HG02571 (cell line): ENCODE data around the gene PRM2.

Experiments
- ATAC-seq: cut with Tn5 transposase; IDR thresholded peaks from one replicate; pipeline ENCODE4 v1.9.1; 2021; ENCODE audit warnings: mild to moderate bottlenecking, moderate library complexity; ENCODE audit not compliant: unreplicated experiment

Gene PRM2

GRCh38 chr16:11250786-11251524 is 25.3 kb downstream of the PRM2 start:
- ATAC-seq = no peak

DNA sequence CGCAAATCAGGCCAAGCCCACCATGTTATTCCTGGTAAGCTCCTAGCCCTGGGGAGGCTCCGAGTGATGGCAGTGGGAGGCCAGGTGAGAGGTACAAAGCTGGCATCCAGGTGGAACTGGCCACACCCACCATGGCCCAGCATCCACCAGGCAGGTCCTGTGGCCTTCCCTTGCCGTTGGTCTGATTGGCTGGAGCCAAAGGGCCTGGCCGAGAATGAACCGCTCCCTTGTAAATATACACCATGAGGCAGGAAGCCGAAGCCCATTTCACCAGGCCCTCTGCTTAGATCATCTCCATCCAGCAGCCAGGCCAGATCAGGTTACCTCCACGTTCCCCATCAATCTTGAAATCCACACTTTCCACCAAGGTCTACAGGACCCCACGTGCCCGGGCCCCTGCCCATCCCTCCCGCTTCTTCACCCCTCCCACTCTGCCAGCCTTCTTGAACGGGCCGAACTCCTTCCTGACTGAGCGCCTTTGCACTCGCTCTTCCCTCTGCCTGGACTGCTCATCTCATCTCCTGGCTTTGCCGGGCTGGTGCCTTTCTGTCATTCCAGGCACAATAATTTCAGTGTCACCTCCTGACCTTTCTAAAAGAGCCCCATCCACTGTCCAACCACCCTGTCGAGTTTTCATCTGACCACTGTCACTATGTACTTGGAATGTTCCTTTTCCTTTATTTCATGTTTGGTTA is 26.0 kb downstream of the PRM2 start:
- no peak for ATAC-seq

GRCh38 chr16:11249233-11250061 is 26.8 kb downstream of the PRM2 start:
- ATAC-seq = no peak

- no peak for ATAC-seq
Measured at GRCh38 chr16:11248133-11248532, 28.1 kb downstream of the PRM2 start.

DNA sequence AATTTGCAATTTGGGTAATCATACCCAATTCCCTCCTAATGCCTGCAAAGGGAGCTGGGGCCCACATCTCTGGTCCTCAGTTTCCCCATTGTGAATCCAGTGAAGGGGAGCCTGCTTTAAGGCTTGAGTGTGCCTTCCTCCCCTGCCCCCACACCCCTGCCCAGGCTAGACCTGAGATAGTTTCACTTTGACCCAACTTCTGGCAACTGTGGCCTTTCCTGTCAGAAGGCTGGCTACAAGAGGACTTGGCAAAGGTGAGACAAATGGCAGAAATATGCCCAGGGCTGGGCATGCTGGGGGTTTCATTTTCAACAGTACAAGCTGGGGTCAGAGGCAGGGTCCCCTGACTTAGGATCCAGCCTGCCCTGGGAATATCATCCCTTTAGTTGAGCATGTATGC is 30.3 kb downstream of the PRM2 start:
- ATAC-seq = no peak

DNA sequence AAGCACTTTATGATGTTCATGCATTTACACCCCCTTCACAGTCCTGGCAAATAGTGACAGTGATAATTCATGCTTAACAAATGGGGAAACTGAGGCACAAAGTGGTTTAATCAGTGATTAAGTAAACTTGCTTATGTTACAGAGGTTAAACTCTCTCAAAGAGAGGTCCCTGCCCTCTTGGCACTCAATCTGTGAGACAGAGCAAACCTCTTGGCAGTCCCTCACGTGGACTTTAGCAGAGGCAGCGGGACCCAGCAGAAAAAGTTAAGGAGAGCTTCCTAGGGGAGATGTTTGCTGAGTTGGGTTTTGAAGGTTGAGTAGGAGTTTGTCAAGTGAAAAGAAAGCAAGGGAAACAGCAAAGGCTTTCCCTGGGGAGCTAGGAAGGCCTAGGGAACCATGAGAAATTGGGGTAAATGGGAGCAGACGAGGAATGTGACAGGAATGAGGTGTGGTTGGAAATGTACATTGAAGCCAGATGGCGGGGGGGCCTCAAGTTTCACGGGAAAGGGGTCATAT is 31.0 kb downstream of the PRM2 start:
- ATAC-seq = no peak

DNA sequence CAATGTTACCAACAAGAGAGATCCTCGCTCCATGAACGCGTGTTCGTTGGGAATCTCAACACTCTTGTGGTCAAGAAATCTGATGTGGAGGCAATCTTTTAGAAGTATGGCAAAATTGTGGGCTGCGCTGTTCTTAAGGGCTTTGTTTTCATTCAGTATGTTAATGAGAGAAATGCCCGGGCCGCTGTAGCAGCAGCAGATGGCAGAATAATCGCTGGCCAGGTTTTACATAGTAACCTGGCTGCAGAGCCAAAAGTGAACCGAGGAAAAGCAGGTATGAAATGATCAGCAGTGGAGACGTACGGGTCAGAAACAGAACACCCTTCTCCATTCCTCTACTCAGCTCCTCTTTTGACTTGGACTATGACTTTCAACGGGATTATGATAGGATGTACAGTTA is 33.6 kb downstream of the PRM2 start:
- no peak for ATAC-seq

DNA sequence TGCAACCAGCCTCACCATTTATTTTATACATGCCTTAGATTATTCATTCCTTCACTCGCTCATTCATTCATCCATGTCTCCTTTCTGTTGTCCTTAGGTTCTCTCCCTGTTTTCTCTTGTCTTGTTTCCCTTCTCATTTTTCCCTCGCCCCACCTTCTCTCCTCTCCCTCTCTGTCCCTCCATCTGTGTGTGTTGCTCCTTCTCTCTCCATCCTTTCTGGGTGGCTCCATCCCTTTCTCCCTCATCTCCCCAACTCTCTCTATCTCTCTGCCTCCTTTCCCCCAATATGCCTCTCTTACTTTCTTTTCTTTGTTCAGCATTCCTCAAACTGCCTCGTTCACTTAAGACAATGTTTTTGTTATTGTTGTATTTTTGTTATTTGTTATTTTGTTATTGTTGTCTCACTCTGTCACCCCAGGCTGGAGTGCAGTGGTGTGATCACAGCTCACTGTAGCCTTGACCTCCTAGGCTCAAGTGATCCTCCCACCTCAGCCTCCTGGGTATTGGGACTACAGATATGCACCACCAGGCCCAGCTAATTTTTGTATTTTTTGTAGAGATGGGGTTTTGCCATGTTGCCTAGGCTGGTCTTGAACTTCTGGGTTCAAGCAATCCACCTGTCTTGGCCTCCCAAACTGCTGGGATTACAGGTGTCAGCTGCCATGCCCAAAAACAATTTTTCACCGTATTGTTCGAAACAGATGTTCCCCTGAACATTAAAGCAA is 34.6 kb downstream of the PRM2 start:
- no peak for ATAC-seq

GRCh38 chr16:11240636-11241473 is 35.4 kb downstream of the PRM2 start:
- ATAC-seq = no peak

- no peak for ATAC-seq
Measured at GRCh38 chr16:11239644-11240632, 36.3 kb downstream of the PRM2 start.

- ATAC-seq = no peak
Measured at GRCh38 chr16:11238272-11239202, 37.7 kb downstream of the PRM2 start.

DNA sequence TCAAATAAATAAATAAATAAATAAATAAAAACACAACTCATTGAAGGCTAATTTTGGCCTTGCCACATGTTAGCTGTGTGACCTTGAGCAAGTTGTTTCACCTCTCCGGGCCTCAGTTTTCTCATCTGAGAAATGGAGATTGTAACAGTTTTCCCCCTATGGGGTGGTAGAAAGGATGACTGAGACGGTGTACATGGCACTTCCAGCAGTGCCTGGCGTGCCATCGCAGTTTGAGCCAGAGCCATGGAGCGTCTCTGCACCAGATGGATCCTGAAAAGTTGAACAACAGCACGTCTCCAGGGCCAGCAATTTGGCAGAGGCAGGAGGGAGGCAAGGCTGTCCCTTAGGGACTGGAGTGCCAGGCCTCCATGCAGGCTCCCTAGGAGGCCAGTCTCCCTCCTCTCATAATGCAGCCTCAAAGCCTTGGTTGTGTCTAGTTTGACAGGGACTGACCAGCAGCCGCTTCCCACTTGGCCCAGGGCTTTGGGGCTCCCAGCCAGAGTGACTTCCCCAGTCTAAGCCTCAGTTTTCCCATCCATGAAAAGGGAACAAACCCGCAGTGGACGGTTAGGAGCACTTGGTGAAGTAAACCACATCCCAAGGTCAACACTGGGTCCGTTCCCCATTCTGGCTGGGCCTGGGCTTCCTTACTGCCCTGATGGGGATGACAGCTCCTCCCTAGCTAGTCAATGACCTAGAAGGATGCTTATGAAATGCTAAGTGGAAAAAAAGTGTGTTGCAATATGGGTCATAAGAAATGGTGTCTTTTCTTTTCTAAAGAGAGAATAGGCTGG is 39.6 kb downstream of the PRM2 start:
- no peak for ATAC-seq

- ATAC-seq = no peak
Measured at GRCh38 chr16:11235703-11235991, 40.6 kb downstream of the PRM2 start.

DNA sequence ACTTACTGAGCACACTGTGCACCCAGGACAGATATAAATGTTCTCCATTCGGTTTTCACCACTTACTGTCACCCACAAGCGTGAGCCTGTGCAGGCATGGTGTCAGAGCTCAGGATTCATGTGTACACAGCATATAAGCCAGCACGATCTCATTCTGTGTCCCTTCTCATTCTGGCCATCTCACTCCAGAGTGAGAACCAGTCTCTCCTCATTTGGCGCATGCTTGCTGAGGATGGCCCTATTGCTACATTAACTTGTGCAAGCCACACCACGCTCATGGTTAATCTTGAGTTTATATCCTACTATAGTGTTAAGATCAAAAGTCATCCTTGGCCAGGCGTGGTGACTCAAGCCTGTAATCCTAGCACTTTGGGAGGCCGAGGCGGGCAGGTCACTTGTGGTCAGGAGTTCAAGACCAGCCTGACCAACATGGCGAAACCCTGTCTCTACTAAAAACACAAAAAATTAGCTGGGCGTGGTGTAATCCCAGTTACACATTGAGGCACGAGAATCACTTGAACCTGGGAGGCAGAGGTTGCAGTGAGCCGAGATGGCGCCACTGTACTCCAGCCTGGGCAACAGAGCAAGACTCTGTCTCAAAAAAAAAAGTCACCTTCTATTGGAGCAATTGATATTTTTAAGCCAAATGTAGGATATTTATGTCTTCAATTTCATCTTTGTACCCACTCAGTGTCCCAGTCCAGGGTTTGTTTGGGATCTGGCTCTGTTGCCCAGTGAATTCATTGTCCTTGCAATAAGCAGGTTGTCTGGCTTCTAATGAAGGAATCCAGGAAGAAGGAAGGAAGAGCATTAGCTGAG is 41.2 kb downstream of the PRM2 start:
- no peak for ATAC-seq

DNA sequence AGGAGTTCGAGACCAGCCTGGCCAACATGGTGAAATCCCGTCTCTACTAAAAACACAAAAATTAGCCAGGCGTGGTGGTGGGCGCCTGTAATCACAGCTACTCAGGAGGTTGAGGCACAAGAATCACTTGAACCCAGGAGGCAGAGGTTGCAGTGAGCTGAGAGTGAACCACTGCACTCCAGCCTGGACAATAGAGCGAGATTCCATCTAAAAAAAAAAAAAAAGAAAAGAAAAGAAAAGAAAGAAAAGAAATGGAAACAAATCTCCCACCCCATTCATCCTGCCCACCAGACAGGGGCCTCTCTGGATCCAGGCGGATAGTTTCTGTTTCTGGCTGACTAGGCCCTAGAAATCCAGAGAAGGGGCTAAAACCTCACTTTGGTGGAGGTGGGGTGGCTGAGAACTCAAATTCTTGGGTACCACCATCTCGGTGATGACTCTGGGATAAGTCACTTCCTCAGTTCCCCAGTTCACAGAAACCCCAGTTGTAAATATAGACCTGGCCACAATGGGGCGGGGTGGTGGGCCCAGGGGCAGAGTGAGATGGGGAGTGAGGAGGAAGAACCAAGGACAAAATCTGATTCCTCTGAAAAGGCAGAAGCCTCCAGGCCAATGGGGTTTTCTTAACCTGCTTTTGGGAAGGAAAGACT is 42.4 kb downstream of the PRM2 start:
- no peak for ATAC-seq
